ENCODE results near the gene EN2. TPM values are rescaled to one million over a fixed set of nuclear protein-coding genes. Genes with fewer than 3 reads are reported as not detected.

The EN2 gene
- total and polyA plus RNA-seq, 2 of the 13 experiments (the other 11 are each of a cell fraction or from before 2014, with no cell fraction given), result not detected

GRCh38 chr7:155490697-155491628 lies 33.0 kb downstream of the EN2 start:
- H3K9me3 ChIP-seq (ENCODE audit: low read length), result no peaks in the 10 kb centered on the region
- H3K9ac ChIP-seq (ENCODE audit: insufficient read depth, low read depth, low read length), result no peak overlapping the region
- no peak overlapping the region for H3K4me3 ChIP-seq (replicated peaks in 1 of 3; ENCODE audit: insufficient read depth in 1 of 3, low read depth in 2 of 3, low read length in 3 of 3)
- no TSS peak for BruUV-seq (replicated peaks)
- H3K36me3 ChIP-seq (replicated peaks in 1 of 2; ENCODE audit: control insufficient read depth in 1 of 2, insufficient read depth in 2 of 2, low read length in 2 of 2), result no peaks in the 10 kb centered on the region
- intact Hi-C loops (cut with micrococcal nuclease; ENCODE audit: unreplicated experiment), result no loop called here
- ATAC-seq (no peak), FAIRE-seq (no peak), DNase-seq (ENCODE audit: low spot score) (no peak)
- 43% methylated on average over 37 of the region's 47 CpGs for WGBS (ENCODE audit: low lambda C conversion rate)
- POLR2A ChIA-PET, result no interaction called here
- H3K4me2 ChIP-seq (ENCODE audit: low read depth, low read length), result no peak overlapping the region
- H3K27me3 ChIP-seq (ENCODE audit: control insufficient read depth in 1 of 2, insufficient read depth in 2 of 2, low read length in 2 of 2), result peaks cover 19 to 91% of the 10 kb centered on the region in 2 experiments
- H3K79me2 ChIP-seq (ENCODE audit: insufficient read depth, low read length), result no peaks in the 10 kb centered on the region
- H3K4me1 ChIP-seq (ENCODE audit: insufficient read depth, low read length), result peaks cover 4% of the 10 kb centered on the region
- in situ Hi-C loops (cut with HindIII; ENCODE audit: extremely low pct_ligation_motif_present, low pct_unique_long_range_greater_than_20kb), result no loop called here
- TF ChIP-seq SNAI1 (CRISPR knock-in tag; IDR thresholded peaks at IDR 0.05; ENCODE audit: borderline replicate concordance) (no peak), EZH2 (conservative IDR thresholded peaks at IDR 0.05; ENCODE audit: low read depth, low read length) (no peak), ZNF652 (CRISPR knock-in tag; IDR thresholded peaks at IDR 0.05; ENCODE audit: borderline replicate concordance, low read depth) (no peak), ZFP37 (CRISPR knock-in tag; IDR thresholded peaks at IDR 0.05; ENCODE audit: borderline replicate concordance) (no peak), ZNF577 (CRISPR knock-in tag; IDR thresholded peaks at IDR 0.05; ENCODE audit: borderline replicate concordance, low read depth) (no peak), ZNF720 (CRISPR knock-in tag; IDR thresholded peaks at IDR 0.05) (no peak), ARNTL (CRISPR knock-in tag; IDR thresholded peaks at IDR 0.05) (no peak), PITX1 (CRISPR knock-in tag; IDR thresholded peaks at IDR 0.05) (no peak), PHF20 (CRISPR knock-in tag; IDR thresholded peaks at IDR 0.05) (no peak), ZNF430 (CRISPR knock-in tag; IDR thresholded peaks at IDR 0.05) (no peak), JARID2 (CRISPR knock-in tag; IDR thresholded peaks at IDR 0.05; ENCODE audit: insufficient replicate concordance) (no peak), SAP130 (CRISPR knock-in tag; IDR thresholded peaks at IDR 0.05; ENCODE audit: low read depth) (no peak), TERF1 (CRISPR knock-in tag; IDR thresholded peaks at IDR 0.05) (no peak), ZNF816 (CRISPR knock-in tag; IDR thresholded peaks at IDR 0.05; ENCODE audit: borderline replicate concordance) (no peak), THAP11 (CRISPR knock-in tag; IDR thresholded peaks at IDR 0.05) (no peak), HMG20A (CRISPR knock-in tag; IDR thresholded peaks at IDR 0.05; ENCODE audit: borderline replicate concordance) (no peak), ZNF674 (CRISPR knock-in tag; IDR thresholded peaks at IDR 0.05; ENCODE audit: low read depth) (no peak)
- H2AFZ ChIP-seq (ENCODE audit: low read length), result no peak overlapping the region
- H4K20me1 ChIP-seq (ENCODE audit: insufficient read depth, low read length), result no peaks in the 10 kb centered on the region
- H3K27ac ChIP-seq (ENCODE audit: extremely low read length, insufficient read depth, low read length), result no peak overlapping the region
- CTCF ChIA-PET (ENCODE audit: low intra/inter-chr PET ratio, low total read pairs), result no interaction called here

All from HepG2 (cell line).